CD4-positive, alpha-beta T cell (primary cell): ENCODE results near the gene FNBP1. TPM values are rescaled to one million over a fixed set of nuclear protein-coding genes. Genes with fewer than 3 reads are reported as not detected.
A peak's percentile ranks its signal among the peaks of the same experiment; 100 is the strongest.

Experiments used
- ATAC-seq: fragments of 200-7000 bp; cut with Tn5 transposase; one replicate; pipeline ENCODE4 v1.10.0; 2022; ENCODE audit warnings: mild to moderate bottlenecking; ENCODE audit not compliant: poor library complexity
- CTCF ChIA-PET: fragments of 350-600 bp; sonication (Branson Sonifier 250); formaldehyde crosslinking; loops from one replicate; lab custom pipeline; 2021; ENCODE audit warnings: antibody characterized with exemption, inconsistent platforms; lab: Charles Lee
- POLR2A ChIA-PET: fragments of 350-600 bp; sonication (Branson Sonifier 250); formaldehyde crosslinking; loops from one replicate; lab custom pipeline; 2021; ENCODE audit warnings: antibody characterized with exemption, inconsistent platforms; lab: Charles Lee
- DNase-seq, 14 experiments: peaks; one replicate each; pipeline ENCODE4 v3.0.0-alpha.2; 2013 to 2020; ENCODE audit warnings: mixed read lengths in 2 of 14
- H3K27ac ChIP-seq, 2 donors: one replicate each; pipeline versions ENCODE4 v1.5.1 to v1.7.0; 2013; ENCODE audit warnings: low read length in 2 of 2, low read depth in 1 of 2, mild to moderate bottlenecking in 1 of 2
- H3K27me3 ChIP-seq, 2 experiments: 1 replicate in 1 of 2; 2 replicates in 1 of 2; pipeline versions ENCODE4 v1.6.1 to v1.7.0; 2013; ENCODE audit warnings: low read length in 2 of 2, control low read depth in 1 of 2, mild to moderate bottlenecking in 1 of 2, moderate library complexity in 1 of 2; ENCODE audit not compliant: insufficient read depth in 2 of 2, control insufficient read depth in 1 of 2
- H3K36me3 ChIP-seq: one replicate; pipeline ENCODE4 v1.6.1; 2013; ENCODE audit warnings: low read length, control low read depth; ENCODE audit not compliant: insufficient read depth
- H3K4me1 ChIP-seq: one replicate; pipeline ENCODE4 v1.6.1; 2013; ENCODE audit warnings: low read length, control low read depth; ENCODE audit not compliant: insufficient read depth
- H3K4me3 ChIP-seq: one replicate; pipeline ENCODE4 v1.5.1; 2013; ENCODE audit warnings: mild to moderate bottlenecking, low read length, moderate library complexity
- H3K9me3 ChIP-seq, 2 experiments: 1 replicate in 1 of 2; 2 replicates in 1 of 2; pipeline versions ENCODE4 v1.6.1 to v1.7.0; 2013; ENCODE audit warnings: low read length in 2 of 2, mild to moderate bottlenecking in 2 of 2, control low read depth in 1 of 2, moderate library complexity in 1 of 2; ENCODE audit not compliant: control insufficient read depth in 1 of 2, insufficient read depth in 1 of 2
- H3K27ac Mint-ChIP-seq: one replicate; pipeline ENCODE4 v1.8.0; 2020; ENCODE audit warnings: mixed read lengths
- H3K27me3 Mint-ChIP-seq: one replicate; pipeline ENCODE4 v1.8.0; 2021; ENCODE audit warnings: mixed read lengths
- H3K36me3 Mint-ChIP-seq: one replicate; pipeline ENCODE4 v1.8.0; 2021; ENCODE audit warnings: low read depth, mixed read lengths
- H3K4me1 Mint-ChIP-seq: one replicate; pipeline ENCODE4 v1.8.0; 2021; ENCODE audit warnings: low read depth, mixed read lengths
- H3K4me3 Mint-ChIP-seq: one replicate; pipeline ENCODE4 v1.8.0; 2020; ENCODE audit warnings: mild to moderate bottlenecking, mixed read lengths
- H3K9me3 Mint-ChIP-seq: one replicate; pipeline ENCODE4 v1.8.0; 2020; ENCODE audit warnings: mixed read lengths
- intact Hi-C, 2 experiments: fragments of 100-400 bp; cut with DNase I in 1 of 2; cut with micrococcal nuclease in 1 of 2; formaldehyde crosslinking; loops; one replicate each; pipeline versions ENCODE4 v1.15.1 to v1.9.0; 2023 to 2025; cut with DNase I, micrococcal nuclease
- total RNA-seq, 174 experiments: library from RNA in 2 of 174; stranded (reverse) in 2 of 174; gene quantifications; one replicate each; pipeline ENCODE4 v1.2.3 and lab custom pipeline; 2021 to 2026
- TF ChIP-seq, protein P1 (sequence below): fragments of 200-600 bp; IDR thresholded peaks from one replicate; pipeline ENCODE4 v1.8.0; 2022; ENCODE audit warnings: antibody characterized with exemption, mild to moderate bottlenecking

FNBP1 gene
- total RNA-seq, 2 experiments from 2014 or later: 166 to 181 TPM

- peaks cover 76% of the 10 kb centered on the region for H3K36me3 Mint-ChIP-seq
- peak overlapping the region; percentile 65 for H3K27ac Mint-ChIP-seq
- ChIA-PET POLR2A (interaction anchor here (1.3 to 1.7 kb wide), 3 partner anchors 15 to 133 kb away, joined by 3 to 7 read pairs (median 5); partner anchors contain the start of gene FNBP1), CTCF (interaction anchor here (0.6 to 1.0 kb wide), 2 partner anchors 16 to 133 kb away, joined by 4 read pairs; partner anchors contain the start of gene FNBP1)
- Histone ChIP-seq H3K36me3 (peaks cover 77% of the 10 kb centered on the region), H3K4me3 (no peak overlapping the region), H3K27ac (no peak overlapping the region), H3K9me3 (no peaks in the 10 kb centered on the region), H3K4me1 (peaks cover 3% of the 10 kb centered on the region), H3K27me3 (no peaks in the 10 kb centered on the region)
- H3K4me3 Mint-ChIP-seq: no peak overlapping the region
- H3K4me1 Mint-ChIP-seq: peaks cover 34% of the 10 kb centered on the region
- TF ChIP-seq, protein P1, sequence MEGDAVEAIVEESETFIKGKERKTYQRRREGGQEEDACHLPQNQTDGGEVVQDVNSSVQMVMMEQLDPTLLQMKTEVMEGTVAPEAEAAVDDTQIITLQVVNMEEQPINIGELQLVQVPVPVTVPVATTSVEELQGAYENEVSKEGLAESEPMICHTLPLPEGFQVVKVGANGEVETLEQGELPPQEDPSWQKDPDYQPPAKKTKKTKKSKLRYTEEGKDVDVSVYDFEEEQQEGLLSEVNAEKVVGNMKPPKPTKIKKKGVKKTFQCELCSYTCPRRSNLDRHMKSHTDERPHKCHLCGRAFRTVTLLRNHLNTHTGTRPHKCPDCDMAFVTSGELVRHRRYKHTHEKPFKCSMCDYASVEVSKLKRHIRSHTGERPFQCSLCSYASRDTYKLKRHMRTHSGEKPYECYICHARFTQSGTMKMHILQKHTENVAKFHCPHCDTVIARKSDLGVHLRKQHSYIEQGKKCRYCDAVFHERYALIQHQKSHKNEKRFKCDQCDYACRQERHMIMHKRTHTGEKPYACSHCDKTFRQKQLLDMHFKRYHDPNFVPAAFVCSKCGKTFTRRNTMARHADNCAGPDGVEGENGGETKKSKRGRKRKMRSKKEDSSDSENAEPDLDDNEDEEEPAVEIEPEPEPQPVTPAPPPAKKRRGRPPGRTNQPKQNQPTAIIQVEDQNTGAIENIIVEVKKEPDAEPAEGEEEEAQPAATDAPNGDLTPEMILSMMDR: no peak
- DNase-seq: no peak
- intact Hi-C loops: no loop called here
- ATAC-seq: no peak
- H3K27me3 Mint-ChIP-seq: no peaks in the 10 kb centered on the region
- H3K9me3 Mint-ChIP-seq: no peaks in the 10 kb centered on the region
Measured at GRCh38 chr9:129909851-129910250, 133.1 kb downstream of the FNBP1 start.

DNA sequence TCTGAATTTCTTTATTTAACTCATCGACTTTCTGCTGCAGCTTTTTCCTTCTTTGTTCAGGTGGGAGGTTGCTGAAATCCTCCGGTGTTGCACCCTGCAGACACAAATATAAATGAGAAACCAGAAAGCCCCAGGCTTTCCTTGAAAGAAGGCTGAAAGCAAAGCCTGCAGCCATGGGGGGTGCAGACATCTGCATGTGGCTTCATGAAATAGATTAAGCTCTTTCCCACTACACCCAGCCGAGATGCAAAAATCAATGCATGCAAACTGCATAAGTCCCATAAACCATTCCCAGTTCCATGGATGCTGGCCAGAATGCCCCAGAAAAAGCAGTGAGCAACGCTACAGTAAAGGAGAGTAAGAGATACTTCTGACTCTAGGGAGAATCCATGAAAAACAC is 134.1 kb downstream of the FNBP1 start:
- ATAC-seq (no peak), DNase-seq (no peak)
- ChIA-PET CTCF (no interaction called here), POLR2A (interaction anchor here (1.3 to 1.4 kb wide), 2 partner anchors 22 to 134 kb away, joined by 3 to 5 read pairs; partner anchors contain the start of gene FNBP1)
- no peaks in the 10 kb centered on the region for H3K9me3 Mint-ChIP-seq
- Histone ChIP-seq H3K4me3 (no peak overlapping the region), H3K27ac (no peak overlapping the region), H3K9me3 (no peaks in the 10 kb centered on the region), H3K36me3 (peaks cover 80% of the 10 kb centered on the region), H3K4me1 (peaks cover 3% of the 10 kb centered on the region), H3K27me3 (no peaks in the 10 kb centered on the region)
- TF ChIP-seq, protein P1: no peak
- peaks cover 43% of the 10 kb centered on the region for H3K4me1 Mint-ChIP-seq
- no peak overlapping the region for H3K4me3 Mint-ChIP-seq
- H3K27me3 Mint-ChIP-seq: no peaks in the 10 kb centered on the region
- H3K36me3 Mint-ChIP-seq: peaks cover 80% of the 10 kb centered on the region
- no peak overlapping the region for H3K27ac Mint-ChIP-seq
- intact Hi-C loops: no loop called here

GRCh38 chr9:129907201-129907600 is 135.8 kb downstream of the FNBP1 start:
- Histone ChIP-seq H3K27me3 (no peaks in the 10 kb centered on the region), H3K4me1 (peaks cover 10% of the 10 kb centered on the region), H3K27ac (no peak overlapping the region), H3K36me3 (peaks cover 89% of the 10 kb centered on the region), H3K4me3 (no peak overlapping the region), H3K9me3 (no peaks in the 10 kb centered on the region)
- H3K27me3 Mint-ChIP-seq: no peaks in the 10 kb centered on the region
- no peak overlapping the region for H3K4me3 Mint-ChIP-seq
- no peak for DNase-seq
- intact Hi-C loops: no loop called here
- peaks cover 47% of the 10 kb centered on the region for H3K4me1 Mint-ChIP-seq
- H3K27ac Mint-ChIP-seq: peak overlapping the region; percentile 65
- ChIA-PET POLR2A (interaction anchor here (0.7 to 7.7 kb wide), 2 partner anchors 12 to 18 kb away, joined by 3 to 64 read pairs; no protein-coding TSS in a partner anchor), CTCF (interaction anchor here (1.1 to 7.5 kb wide), 2 partner anchors 22 to 134 kb away, joined by 4 to 19 read pairs; no protein-coding TSS in a partner anchor)
- H3K36me3 Mint-ChIP-seq: peaks cover 87% of the 10 kb centered on the region
- ATAC-seq: no peak
- TF ChIP-seq, protein P1: no peak
- H3K9me3 Mint-ChIP-seq: no peaks in the 10 kb centered on the region
